ENCODE results near the gene SKOR1.

DNA sequence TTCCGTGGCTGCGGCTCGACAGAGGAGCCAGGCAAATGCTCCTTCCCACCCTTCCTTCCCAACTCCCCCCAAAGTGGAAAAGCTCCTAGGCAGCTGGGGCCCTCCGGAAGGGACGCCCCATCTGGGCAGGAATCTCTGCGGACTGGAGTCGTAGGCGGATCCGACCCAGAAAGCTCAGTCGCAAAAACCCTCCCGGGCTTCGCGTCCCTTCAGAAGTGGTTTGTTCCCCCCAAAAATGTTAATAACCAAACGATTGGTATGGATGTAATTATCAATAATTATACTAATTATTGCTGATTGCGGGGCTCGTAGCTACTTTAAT, 10.8 kb downstream of the SKOR1 start:
- TF ChIP-seq, protein P1, sequence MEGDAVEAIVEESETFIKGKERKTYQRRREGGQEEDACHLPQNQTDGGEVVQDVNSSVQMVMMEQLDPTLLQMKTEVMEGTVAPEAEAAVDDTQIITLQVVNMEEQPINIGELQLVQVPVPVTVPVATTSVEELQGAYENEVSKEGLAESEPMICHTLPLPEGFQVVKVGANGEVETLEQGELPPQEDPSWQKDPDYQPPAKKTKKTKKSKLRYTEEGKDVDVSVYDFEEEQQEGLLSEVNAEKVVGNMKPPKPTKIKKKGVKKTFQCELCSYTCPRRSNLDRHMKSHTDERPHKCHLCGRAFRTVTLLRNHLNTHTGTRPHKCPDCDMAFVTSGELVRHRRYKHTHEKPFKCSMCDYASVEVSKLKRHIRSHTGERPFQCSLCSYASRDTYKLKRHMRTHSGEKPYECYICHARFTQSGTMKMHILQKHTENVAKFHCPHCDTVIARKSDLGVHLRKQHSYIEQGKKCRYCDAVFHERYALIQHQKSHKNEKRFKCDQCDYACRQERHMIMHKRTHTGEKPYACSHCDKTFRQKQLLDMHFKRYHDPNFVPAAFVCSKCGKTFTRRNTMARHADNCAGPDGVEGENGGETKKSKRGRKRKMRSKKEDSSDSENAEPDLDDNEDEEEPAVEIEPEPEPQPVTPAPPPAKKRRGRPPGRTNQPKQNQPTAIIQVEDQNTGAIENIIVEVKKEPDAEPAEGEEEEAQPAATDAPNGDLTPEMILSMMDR (IDR thresholded peaks at IDR 0.05; ENCODE audit: borderline replicate concordance, extremely low read depth, low read length, poor library complexity, severe bottlenecking): no peak
- no peak for TF ChIP-seq EZH2 (IDR thresholded peaks at IDR 0.05; ENCODE audit: borderline replicate concordance, low read depth, low read length, severe bottlenecking)
